HEK293 (cell line): ENCODE data around the gene VPS18.
A peak's percentile ranks its signal among the peaks of the same experiment; 100 is the strongest.

Experiments
- BCL11A ChIP-seq: fragments of 450-650 bp; formaldehyde crosslinking; IDR thresholded peaks from 2 replicates; pipeline ENCODE4 v1.5.1; 2016; ENCODE audit warnings: low read depth, missing biosample characterization, missing genetic modification characterization
- GLI2 ChIP-seq: fragments of 450-650 bp; formaldehyde crosslinking; IDR thresholded peaks from 2 replicates; pipeline ENCODE4; 2017; ENCODE audit warnings: missing biosample characterization, missing genetic modification characterization, low read depth, borderline replicate concordance
- HOXC10 ChIP-seq: sonication (generic); formaldehyde crosslinking; IDR thresholded peaks from 2 replicates; pipeline ENCODE4 v1.8.1; 2023; ENCODE audit warnings: mild to moderate bottlenecking, missing genetic modification reagents
- HOXD13 ChIP-seq: sonication (generic); formaldehyde crosslinking; IDR thresholded peaks from 2 replicates; pipeline ENCODE4 v1.8.0; 2022; ENCODE audit warnings: missing genetic modification reagents, borderline replicate concordance
- ZEB2 ChIP-seq: fragments of 450-650 bp; formaldehyde crosslinking; IDR thresholded peaks from 2 replicates; pipeline ENCODE4 v1.5.1; 2016; ENCODE audit warnings: missing biosample characterization, missing genetic modification characterization
- ZNF202 ChIP-seq: fragments of 450-650 bp; formaldehyde crosslinking; IDR thresholded peaks from 2 replicates; pipeline ENCODE4 v1.5.1; 2016; ENCODE audit warnings: missing biosample characterization, missing genetic modification characterization, borderline replicate concordance
- ZNF514 ChIP-seq: fragments of 450-650 bp; formaldehyde crosslinking; IDR thresholded peaks from 2 replicates; pipeline ENCODE4 v1.5.1; 2016; ENCODE audit warnings: missing biosample characterization, missing genetic modification characterization
- ZNF558 ChIP-seq: fragments of 450-650 bp; formaldehyde crosslinking; IDR thresholded peaks from 2 replicates; pipeline ENCODE4 v1.5.1; 2016; ENCODE audit warnings: missing biosample characterization, missing genetic modification characterization
- ZNF585B ChIP-seq: fragments of 450-650 bp; formaldehyde crosslinking; IDR thresholded peaks from 2 replicates; pipeline ENCODE4 v1.5.1; 2016; ENCODE audit warnings: missing biosample characterization, missing genetic modification characterization
- ZNF621 ChIP-seq: fragments of 450-650 bp; formaldehyde crosslinking; IDR thresholded peaks from 2 replicates; pipeline ENCODE4 v1.5.1; 2017; ENCODE audit warnings: missing biosample characterization, missing genetic modification characterization
- ZNF624 ChIP-seq: fragments of 450-650 bp; formaldehyde crosslinking; IDR thresholded peaks from 2 replicates; pipeline ENCODE4 v1.5.1; 2017; ENCODE audit warnings: missing biosample characterization, missing genetic modification characterization
- TF ChIP-seq, protein P1 (sequence below): fragments of 450-650 bp; formaldehyde crosslinking; IDR thresholded peaks from 2 replicates; pipeline ENCODE4 v1.5.1; 2016; ENCODE audit warnings: missing biosample characterization, missing genetic modification characterization, borderline replicate concordance
- TF ChIP-seq, protein P2 (sequence below): fragments of 450-650 bp; formaldehyde crosslinking; IDR thresholded peaks from 2 replicates; pipeline ENCODE4 v1.5.1; 2017; ENCODE audit warnings: missing biosample characterization, missing genetic modification characterization
- TF ChIP-seq, protein P3 (sequence below): fragments of 450-650 bp; formaldehyde crosslinking; IDR thresholded peaks from 2 replicates; pipeline ENCODE4 v1.5.1; 2016; ENCODE audit warnings: missing biosample characterization, missing genetic modification characterization
- TF ChIP-seq, protein P4 (sequence below): fragments of 450-650 bp; formaldehyde crosslinking; IDR thresholded peaks from 2 replicates; pipeline ENCODE4 v1.5.1; 2017; ENCODE audit warnings: missing biosample characterization, missing genetic modification characterization
- TF ChIP-seq, protein P5 (sequence below): fragments of 450-650 bp; formaldehyde crosslinking; IDR thresholded peaks from 2 replicates; pipeline ENCODE4 v1.5.1; 2016; ENCODE audit warnings: missing biosample characterization, missing genetic modification characterization
- TF ChIP-seq, protein P6 (sequence below): fragments of 450-650 bp; formaldehyde crosslinking; optimal IDR thresholded peaks from 2 replicates; pipeline ENCODE3; 2016; ENCODE audit warnings: missing biosample characterization, mild to moderate bottlenecking, missing genetic modification characterization
- TF ChIP-seq, protein P7 (sequence below): fragments of 450-650 bp; formaldehyde crosslinking; IDR thresholded peaks from 2 replicates; pipeline ENCODE4 v1.5.1; 2016; ENCODE audit warnings: missing biosample characterization, missing genetic modification characterization
- TF ChIP-seq, protein P8 (sequence below): fragments of 450-650 bp; formaldehyde crosslinking; IDR thresholded peaks from 2 replicates; pipeline ENCODE4 v1.5.1; 2016; ENCODE audit warnings: missing biosample characterization, missing genetic modification characterization

VPS18 gene

DNA sequence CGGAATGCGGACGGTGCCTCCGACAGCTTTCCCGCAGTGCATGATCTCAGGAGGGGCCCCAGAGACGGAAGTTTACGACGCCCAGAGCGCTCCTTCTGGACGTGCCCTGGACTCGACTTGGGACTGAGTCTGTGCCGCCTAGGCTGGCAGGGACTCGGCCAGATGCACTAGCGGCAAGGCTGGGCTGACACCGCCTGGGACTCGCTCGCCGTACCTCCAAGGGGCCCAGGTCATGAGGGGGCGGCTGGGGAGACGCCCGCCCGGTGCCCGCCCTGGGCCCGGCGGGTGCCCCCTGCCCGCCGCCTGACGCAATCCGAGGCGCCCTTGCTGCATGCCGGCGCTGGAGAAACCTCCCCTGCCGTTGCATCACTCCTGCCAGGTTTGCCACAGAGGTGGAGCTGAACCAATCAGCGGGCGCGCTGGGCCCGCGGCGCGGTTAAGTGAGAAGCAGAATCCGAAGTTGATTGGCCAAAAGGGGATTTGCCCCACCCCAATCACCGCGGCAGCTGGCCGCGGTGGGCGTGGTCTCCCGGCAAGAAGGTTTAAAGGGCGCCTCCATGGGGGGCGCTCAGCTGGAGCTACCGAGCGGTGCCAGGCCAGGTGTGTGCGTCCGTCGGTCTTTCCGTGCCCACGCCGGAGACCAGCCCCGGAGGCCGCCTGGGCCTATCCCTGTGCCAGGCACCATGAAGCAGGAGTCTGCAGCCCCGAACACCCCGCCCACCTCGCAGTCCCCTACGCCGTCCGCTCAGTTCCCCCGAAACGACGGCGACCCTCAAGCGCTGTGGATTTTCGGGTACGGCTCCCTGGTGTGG, 58.9 kb downstream of the VPS18 start, which contains the start of gene CHAC1 (continued):
- TF ChIP-seq, protein P1, sequence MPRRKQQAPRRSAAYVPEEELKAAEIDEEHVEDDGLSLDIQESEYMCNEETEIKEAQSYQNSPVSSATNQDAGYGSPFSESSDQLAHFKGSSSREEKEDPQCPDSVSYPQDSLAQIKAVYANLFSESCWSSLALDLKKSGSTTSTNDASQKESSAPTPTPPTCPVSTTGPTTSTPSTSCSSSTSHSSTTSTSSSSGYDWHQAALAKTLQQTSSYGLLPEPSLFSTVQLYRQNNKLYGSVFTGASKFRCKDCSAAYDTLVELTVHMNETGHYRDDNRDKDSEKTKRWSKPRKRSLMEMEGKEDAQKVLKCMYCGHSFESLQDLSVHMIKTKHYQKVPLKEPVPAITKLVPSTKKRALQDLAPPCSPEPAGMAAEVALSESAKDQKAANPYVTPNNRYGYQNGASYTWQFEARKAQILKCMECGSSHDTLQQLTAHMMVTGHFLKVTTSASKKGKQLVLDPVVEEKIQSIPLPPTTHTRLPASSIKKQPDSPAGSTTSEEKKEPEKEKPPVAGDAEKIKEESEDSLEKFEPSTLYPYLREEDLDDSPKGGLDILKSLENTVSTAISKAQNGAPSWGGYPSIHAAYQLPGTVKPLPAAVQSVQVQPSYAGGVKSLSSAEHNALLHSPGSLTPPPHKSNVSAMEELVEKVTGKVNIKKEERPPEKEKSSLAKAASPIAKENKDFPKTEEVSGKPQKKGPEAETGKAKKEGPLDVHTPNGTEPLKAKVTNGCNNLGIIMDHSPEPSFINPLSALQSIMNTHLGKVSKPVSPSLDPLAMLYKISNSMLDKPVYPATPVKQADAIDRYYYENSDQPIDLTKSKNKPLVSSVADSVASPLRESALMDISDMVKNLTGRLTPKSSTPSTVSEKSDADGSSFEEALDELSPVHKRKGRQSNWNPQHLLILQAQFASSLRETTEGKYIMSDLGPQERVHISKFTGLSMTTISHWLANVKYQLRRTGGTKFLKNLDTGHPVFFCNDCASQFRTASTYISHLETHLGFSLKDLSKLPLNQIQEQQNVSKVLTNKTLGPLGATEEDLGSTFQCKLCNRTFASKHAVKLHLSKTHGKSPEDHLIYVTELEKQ (tag by site-specific recombination) = no peak
- TF ChIP-seq, protein P2, sequence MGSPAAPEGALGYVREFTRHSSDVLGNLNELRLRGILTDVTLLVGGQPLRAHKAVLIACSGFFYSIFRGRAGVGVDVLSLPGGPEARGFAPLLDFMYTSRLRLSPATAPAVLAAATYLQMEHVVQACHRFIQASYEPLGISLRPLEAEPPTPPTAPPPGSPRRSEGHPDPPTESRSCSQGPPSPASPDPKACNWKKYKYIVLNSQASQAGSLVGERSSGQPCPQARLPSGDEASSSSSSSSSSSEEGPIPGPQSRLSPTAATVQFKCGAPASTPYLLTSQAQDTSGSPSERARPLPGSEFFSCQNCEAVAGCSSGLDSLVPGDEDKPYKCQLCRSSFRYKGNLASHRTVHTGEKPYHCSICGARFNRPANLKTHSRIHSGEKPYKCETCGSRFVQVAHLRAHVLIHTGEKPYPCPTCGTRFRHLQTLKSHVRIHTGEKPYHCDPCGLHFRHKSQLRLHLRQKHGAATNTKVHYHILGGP (tag by site-specific recombination) = no peak
- TF ChIP-seq, protein P3, sequence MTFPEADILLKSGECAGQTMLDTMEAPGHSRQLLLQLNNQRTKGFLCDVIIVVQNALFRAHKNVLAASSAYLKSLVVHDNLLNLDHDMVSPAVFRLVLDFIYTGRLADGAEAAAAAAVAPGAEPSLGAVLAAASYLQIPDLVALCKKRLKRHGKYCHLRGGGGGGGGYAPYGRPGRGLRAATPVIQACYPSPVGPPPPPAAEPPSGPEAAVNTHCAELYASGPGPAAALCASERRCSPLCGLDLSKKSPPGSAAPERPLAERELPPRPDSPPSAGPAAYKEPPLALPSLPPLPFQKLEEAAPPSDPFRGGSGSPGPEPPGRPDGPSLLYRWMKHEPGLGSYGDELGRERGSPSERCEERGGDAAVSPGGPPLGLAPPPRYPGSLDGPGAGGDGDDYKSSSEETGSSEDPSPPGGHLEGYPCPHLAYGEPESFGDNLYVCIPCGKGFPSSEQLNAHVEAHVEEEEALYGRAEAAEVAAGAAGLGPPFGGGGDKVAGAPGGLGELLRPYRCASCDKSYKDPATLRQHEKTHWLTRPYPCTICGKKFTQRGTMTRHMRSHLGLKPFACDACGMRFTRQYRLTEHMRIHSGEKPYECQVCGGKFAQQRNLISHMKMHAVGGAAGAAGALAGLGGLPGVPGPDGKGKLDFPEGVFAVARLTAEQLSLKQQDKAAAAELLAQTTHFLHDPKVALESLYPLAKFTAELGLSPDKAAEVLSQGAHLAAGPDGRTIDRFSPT = no peak; the same call in 1 of the 2 replicates
- TF ChIP-seq BCL11A (no peak), ZNF585B (no peak), HOXD13 (no peak), ZEB2 (tag by site-specific recombination) (peak; percentile 66), ZNF514 (tag by site-specific recombination) (no peak), ZNF558 (tag by site-specific recombination) (no peak), GLI2 (no peak), ZNF202 (tag by site-specific recombination) (no peak), ZNF621 (tag by site-specific recombination) (no peak), HOXC10 (CRISPR knock-in tag) (no peak), ZNF624 (no peak)
- TF ChIP-seq, protein P4, sequence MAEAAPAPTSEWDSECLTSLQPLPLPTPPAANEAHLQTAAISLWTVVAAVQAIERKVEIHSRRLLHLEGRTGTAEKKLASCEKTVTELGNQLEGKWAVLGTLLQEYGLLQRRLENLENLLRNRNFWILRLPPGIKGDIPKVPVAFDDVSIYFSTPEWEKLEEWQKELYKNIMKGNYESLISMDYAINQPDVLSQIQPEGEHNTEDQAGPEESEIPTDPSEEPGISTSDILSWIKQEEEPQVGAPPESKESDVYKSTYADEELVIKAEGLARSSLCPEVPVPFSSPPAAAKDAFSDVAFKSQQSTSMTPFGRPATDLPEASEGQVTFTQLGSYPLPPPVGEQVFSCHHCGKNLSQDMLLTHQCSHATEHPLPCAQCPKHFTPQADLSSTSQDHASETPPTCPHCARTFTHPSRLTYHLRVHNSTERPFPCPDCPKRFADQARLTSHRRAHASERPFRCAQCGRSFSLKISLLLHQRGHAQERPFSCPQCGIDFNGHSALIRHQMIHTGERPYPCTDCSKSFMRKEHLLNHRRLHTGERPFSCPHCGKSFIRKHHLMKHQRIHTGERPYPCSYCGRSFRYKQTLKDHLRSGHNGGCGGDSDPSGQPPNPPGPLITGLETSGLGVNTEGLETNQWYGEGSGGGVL (tag by site-specific recombination) = peak; percentile 74
- TF ChIP-seq, protein P5, sequence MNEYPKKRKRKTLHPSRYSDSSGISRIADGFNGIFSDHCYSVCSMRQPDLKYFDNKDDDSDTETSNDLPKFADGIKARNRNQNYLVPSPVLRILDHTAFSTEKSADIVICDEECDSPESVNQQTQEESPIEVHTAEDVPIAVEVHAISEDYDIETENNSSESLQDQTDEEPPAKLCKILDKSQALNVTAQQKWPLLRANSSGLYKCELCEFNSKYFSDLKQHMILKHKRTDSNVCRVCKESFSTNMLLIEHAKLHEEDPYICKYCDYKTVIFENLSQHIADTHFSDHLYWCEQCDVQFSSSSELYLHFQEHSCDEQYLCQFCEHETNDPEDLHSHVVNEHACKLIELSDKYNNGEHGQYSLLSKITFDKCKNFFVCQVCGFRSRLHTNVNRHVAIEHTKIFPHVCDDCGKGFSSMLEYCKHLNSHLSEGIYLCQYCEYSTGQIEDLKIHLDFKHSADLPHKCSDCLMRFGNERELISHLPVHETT = no peak
- TF ChIP-seq, protein P6, sequence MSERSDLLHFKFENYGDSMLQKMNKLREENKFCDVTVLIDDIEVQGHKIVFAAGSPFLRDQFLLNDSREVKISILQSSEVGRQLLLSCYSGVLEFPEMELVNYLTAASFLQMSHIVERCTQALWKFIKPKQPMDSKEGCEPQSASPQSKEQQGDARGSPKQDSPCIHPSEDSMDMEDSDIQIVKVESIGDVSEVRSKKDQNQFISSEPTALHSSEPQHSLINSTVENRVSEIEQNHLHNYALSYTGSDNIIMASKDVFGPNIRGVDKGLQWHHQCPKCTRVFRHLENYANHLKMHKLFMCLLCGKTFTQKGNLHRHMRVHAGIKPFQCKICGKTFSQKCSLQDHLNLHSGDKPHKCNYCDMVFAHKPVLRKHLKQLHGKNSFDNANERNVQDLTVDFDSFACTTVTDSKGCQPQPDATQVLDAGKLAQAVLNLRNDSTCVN (tag by site-specific recombination) = peak; percentile 60
- TF ChIP-seq, protein P7, sequence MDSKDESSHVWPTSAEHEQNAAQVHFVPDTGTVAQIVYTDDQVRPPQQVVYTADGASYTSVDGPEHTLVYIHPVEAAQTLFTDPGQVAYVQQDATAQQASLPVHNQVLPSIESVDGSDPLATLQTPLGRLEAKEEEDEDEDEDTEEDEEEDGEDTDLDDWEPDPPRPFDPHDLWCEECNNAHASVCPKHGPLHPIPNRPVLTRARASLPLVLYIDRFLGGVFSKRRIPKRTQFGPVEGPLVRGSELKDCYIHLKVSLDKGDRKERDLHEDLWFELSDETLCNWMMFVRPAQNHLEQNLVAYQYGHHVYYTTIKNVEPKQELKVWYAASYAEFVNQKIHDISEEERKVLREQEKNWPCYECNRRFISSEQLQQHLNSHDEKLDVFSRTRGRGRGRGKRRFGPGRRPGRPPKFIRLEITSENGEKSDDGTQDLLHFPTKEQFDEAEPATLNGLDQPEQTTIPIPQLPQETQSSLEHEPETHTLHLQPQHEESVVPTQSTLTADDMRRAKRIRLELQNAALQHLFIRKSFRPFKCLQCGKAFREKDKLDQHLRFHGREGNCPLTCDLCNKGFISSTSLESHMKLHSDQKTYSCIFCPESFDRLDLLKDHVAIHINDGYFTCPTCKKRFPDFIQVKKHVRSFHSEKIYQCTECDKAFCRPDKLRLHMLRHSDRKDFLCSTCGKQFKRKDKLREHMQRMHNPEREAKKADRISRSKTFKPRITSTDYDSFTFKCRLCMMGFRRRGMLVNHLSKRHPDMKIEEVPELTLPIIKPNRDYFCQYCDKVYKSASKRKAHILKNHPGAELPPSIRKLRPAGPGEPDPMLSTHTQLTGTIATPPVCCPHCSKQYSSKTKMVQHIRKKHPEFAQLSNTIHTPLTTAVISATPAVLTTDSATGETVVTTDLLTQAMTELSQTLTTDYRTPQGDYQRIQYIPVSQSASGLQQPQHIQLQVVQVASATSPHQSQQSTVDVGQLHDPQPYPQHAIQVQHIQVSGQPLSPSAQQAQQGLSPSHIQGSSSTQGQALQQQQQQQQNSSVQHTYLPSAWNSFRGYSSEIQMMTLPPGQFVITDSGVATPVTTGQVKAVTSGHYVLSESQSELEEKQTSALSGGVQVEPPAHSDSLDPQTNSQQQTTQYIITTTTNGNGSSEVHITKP (tag by site-specific recombination) = 0 out of 2 replicates have a peak, but pooled peaks have one; percentile 16
- TF ChIP-seq, protein P8, sequence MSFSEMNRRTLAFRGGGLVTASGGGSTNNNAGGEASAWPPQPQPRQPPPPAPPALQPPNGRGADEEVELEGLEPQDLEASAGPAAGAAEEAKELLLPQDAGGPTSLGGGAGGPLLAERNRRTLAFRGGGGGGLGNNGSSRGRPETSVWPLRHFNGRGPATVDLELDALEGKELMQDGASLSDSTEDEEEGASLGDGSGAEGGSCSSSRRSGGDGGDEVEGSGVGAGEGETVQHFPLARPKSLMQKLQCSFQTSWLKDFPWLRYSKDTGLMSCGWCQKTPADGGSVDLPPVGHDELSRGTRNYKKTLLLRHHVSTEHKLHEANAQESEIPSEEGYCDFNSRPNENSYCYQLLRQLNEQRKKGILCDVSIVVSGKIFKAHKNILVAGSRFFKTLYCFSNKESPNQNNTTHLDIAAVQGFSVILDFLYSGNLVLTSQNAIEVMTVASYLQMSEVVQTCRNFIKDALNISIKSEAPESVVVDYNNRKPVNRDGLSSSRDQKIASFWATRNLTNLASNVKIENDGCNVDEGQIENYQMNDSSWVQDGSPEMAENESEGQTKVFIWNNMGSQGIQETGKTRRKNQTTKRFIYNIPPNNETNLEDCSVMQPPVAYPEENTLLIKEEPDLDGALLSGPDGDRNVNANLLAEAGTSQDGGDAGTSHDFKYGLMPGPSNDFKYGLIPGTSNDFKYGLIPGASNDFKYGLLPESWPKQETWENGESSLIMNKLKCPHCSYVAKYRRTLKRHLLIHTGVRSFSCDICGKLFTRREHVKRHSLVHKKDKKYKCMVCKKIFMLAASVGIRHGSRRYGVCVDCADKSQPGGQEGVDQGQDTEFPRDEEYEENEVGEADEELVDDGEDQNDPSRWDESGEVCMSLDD = peak; percentile 63; the same call in 1 of the 2 replicates
